Measurements from ENCODE around the gene FRYL. TPM values are rescaled to one million over a fixed set of nuclear protein-coding genes. Genes with fewer than 3 reads are reported as not detected.

Gene FRYL
- total RNA-seq, 4 donors from 2014 or later, result 51.1 to 96.5 (median 70.6) TPM

GRCh38 chr4:48546336-48546735 lies 233.7 kb downstream of the FRYL start:
- 72 to 75% methylated on average over 2 of the region's 2 CpGs for WGBS, 2 donors
- H3K4me3 ChIP-seq (ENCODE audit: low read depth, poor library complexity, severe bottlenecking), result no peak overlapping the region
- TF ChIP-seq CTCF (IDR thresholded peaks at IDR 0.05) (no peak), POLR2A (IDR thresholded peaks at IDR 0.05) (no peak)
- DNase-seq (ENCODE audit: low spot score in 2 of 2), result no peak
- intact Hi-C loops (cut with DNase I; ENCODE audit: low total_unique reads), result no loop called here

- intact Hi-C loops (cut with DNase I; ENCODE audit: low total_unique reads), result no loop called here
- no peak for DNase-seq (ENCODE audit: low spot score in 2 of 2)
- 72 to 87% methylated on average over 3 of the region's 3 CpGs for WGBS, 2 donors
- TF ChIP-seq CTCF (IDR thresholded peaks at IDR 0.05), result no peak
- TF ChIP-seq POLR2A (IDR thresholded peaks at IDR 0.05), result no peak
- H3K4me3 ChIP-seq (ENCODE audit: low read depth, poor library complexity, severe bottlenecking), result no peak overlapping the region
Observed at GRCh38 chr4:48543796-48544195, 236.3 kb downstream of the FRYL start.

- 92 to 97% methylated on average over 2 of the region's 2 CpGs for WGBS, 2 donors
- intact Hi-C loops (cut with DNase I; ENCODE audit: low total_unique reads), result no loop called here
- TF ChIP-seq POLR2A (IDR thresholded peaks at IDR 0.05) (no peak), CTCF (IDR thresholded peaks at IDR 0.05) (no peak)
- no peak overlapping the region for H3K4me3 ChIP-seq (ENCODE audit: low read depth, poor library complexity, severe bottlenecking)
- no peak for DNase-seq (ENCODE audit: low spot score in 2 of 2)
Observed at GRCh38 chr4:48542888-48543287, 237.2 kb downstream of the FRYL start.

GRCh38 chr4:48539597-48539996 lies 240.5 kb downstream of the FRYL start:
- WGBS, 2 donors, result 95 to 96% methylated on average over 3 of the region's 3 CpGs
- H3K4me3 ChIP-seq (ENCODE audit: low read depth, poor library complexity, severe bottlenecking), result no peak overlapping the region
- no peak for TF ChIP-seq POLR2A (IDR thresholded peaks at IDR 0.05)
- TF ChIP-seq CTCF (IDR thresholded peaks at IDR 0.05), result no peak
- DNase-seq (ENCODE audit: low spot score in 2 of 2), result no peak
- intact Hi-C loops (cut with DNase I; ENCODE audit: low total_unique reads), result no loop called here

- TF ChIP-seq CTCF (IDR thresholded peaks at IDR 0.05) (no peak), POLR2A (IDR thresholded peaks at IDR 0.05) (no peak)
- no peak for DNase-seq (ENCODE audit: low spot score in 2 of 2)
- H3K4me3 ChIP-seq (ENCODE audit: low read depth, poor library complexity, severe bottlenecking), result no peak overlapping the region
- intact Hi-C loops (cut with DNase I; ENCODE audit: low total_unique reads), result no loop called here
Observed at GRCh38 chr4:48538358-48538757, 241.7 kb downstream of the FRYL start.

GRCh38 chr4:48526406-48526805 lies 253.7 kb downstream of the FRYL start:
- intact Hi-C loops (cut with DNase I; ENCODE audit: low total_unique reads), result no loop called here
- DNase-seq (ENCODE audit: low spot score in 2 of 2), result no peak
- no peak for TF ChIP-seq POLR2A (IDR thresholded peaks at IDR 0.05)
- TF ChIP-seq CTCF (IDR thresholded peaks at IDR 0.05), result no peak
- H3K4me3 ChIP-seq (ENCODE audit: low read depth, poor library complexity, severe bottlenecking), result no peak overlapping the region
- WGBS, 2 donors, result 88 to 92% methylated on average over 1 of the region's 1 CpG

Measured in lower leg skin (tissue), 4 donors.